Neural cell (in vitro differentiated cells): ENCODE data around the gene TMEM127. TPM values are rescaled to one million over a fixed set of nuclear protein-coding genes. Genes with fewer than 3 reads are reported as not detected.

Experiments used
- H2AFZ ChIP-seq: fragments of 200-600, 300-800 bp; sonication (generic), shearing (Covaris generic); 2 replicates; pipeline ENCODE4 v1.6.0; 2014; ENCODE audit warnings: low read depth, mild to moderate bottlenecking, antibody characterized with exemption, low read length, moderate library complexity
- H3F3A ChIP-seq: fragments of 200-600 bp; shearing (Covaris generic); 2 replicates; pipeline ENCODE4 v1.6.1; 2016; ENCODE audit warnings: mild to moderate bottlenecking, moderate library complexity, mixed read lengths, antibody characterized with exemption, low read length; ENCODE audit not compliant: insufficient read depth, poor library complexity, severe bottlenecking
- H3K27ac ChIP-seq: fragments of 200-600, 300-800 bp; sonication (generic), shearing (Covaris generic); 2 replicates; pipeline ENCODE4 v1.5.1; 2014; ENCODE audit warnings: mild to moderate bottlenecking, low read length, moderate library complexity
- H3K27me3 ChIP-seq: fragments of 300-800, 200-600 bp; sonication (generic), shearing (Covaris generic); 2 replicates; pipeline ENCODE4 v1.6.0; 2014; ENCODE audit warnings: mild to moderate bottlenecking, low read depth, low read length, moderate library complexity; ENCODE audit not compliant: insufficient read depth
- H3K36me3 ChIP-seq: fragments of 300-800, 200-600 bp; sonication (generic), shearing (Covaris generic); 2 replicates; pipeline ENCODE4 v1.5.1; 2014; ENCODE audit warnings: mild to moderate bottlenecking, antibody characterized with exemption, low read length, moderate library complexity; ENCODE audit not compliant: insufficient read depth
- H3K4me2 ChIP-seq: fragments of 300-800, 200-600 bp; sonication (generic), shearing (Covaris generic); 2 replicates; pipeline ENCODE4 v1.6.0; 2014; ENCODE audit warnings: mild to moderate bottlenecking, low read length
- H3K4me3 ChIP-seq: fragments of 300-800, 200-600 bp; sonication (generic), shearing (Covaris generic); 2 replicates; pipeline ENCODE4 v1.5.1; 2014; ENCODE audit warnings: mild to moderate bottlenecking, low read length, moderate library complexity
- H3K79me2 ChIP-seq: fragments of 200-600 bp; shearing (Covaris generic); replicated peaks from 2 replicates; pipeline ENCODE4 v1.6.0; 2014; ENCODE audit warnings: mild to moderate bottlenecking, low read length, moderate library complexity; ENCODE audit not compliant: insufficient read depth
- H3K9ac ChIP-seq: fragments of 300-800, 200-600 bp; sonication (generic), shearing (Covaris generic); 2 replicates; pipeline ENCODE4 v1.6.1; 2016; ENCODE audit warnings: mild to moderate bottlenecking, low read length, mixed read lengths
- H3K9me2 ChIP-seq: fragments of 200-600 bp; shearing (Covaris generic); 2 replicates; pipeline ENCODE4 v1.6.1; 2016; ENCODE audit warnings: mild to moderate bottlenecking, low read length, mixed read lengths; ENCODE audit not compliant: insufficient read depth
- H3K9me3 ChIP-seq: fragments of 200-600, 300-800 bp; sonication (generic), shearing (Covaris generic); 2 replicates; pipeline ENCODE4 v1.6.1; 2016; ENCODE audit warnings: mild to moderate bottlenecking, mixed run types, low read length, moderate library complexity, mixed read lengths
- H4K20me1 ChIP-seq: fragments of 200-600 bp; shearing (Covaris generic); 2 replicates; pipeline ENCODE4 v1.6.1; 2016; ENCODE audit warnings: mild to moderate bottlenecking, mixed run types; ENCODE audit not compliant: insufficient read depth
- EP300 ChIP-seq: fragments of 450-650 bp; conservative IDR thresholded peaks from 2 replicates; pipeline ENCODE4 v1.6.1; 2014; ENCODE audit warnings: antibody characterized with exemption, mild to moderate bottlenecking, moderate library complexity; ENCODE audit not compliant: poor library complexity, severe bottlenecking
- EZH2 ChIP-seq: fragments of 200-600, 300-800 bp; shearing (Covaris generic), sonication (generic); IDR thresholded peaks from 2 replicates; pipeline ENCODE4 v1.6.1; 2014; ENCODE audit warnings: antibody characterized with exemption, low read length, borderline replicate concordance, mild to moderate bottlenecking; ENCODE audit not compliant: insufficient read depth, poor library complexity, severe bottlenecking
- MXI1 ChIP-seq: fragments of 450-650 bp; conservative IDR thresholded peaks from 2 replicates; pipeline ENCODE4 v1.6.1; 2014; ENCODE audit warnings: antibody characterized with exemption, mild to moderate bottlenecking; ENCODE audit not compliant: poor library complexity, severe bottlenecking
- POLR2AphosphoS5 ChIP-seq: IDR thresholded peaks from 2 replicates; pipeline ENCODE4 v1.6.1; 2012
- RAD21 ChIP-seq: fragments of 450-650 bp; conservative IDR thresholded peaks from 2 replicates; pipeline ENCODE4 v1.6.1; 2014; ENCODE audit warnings: antibody characterized with exemption, mild to moderate bottlenecking, moderate library complexity
- REST ChIP-seq: IDR thresholded peaks from 2 replicates; pipeline ENCODE4 v1.6.1; 2012; ENCODE audit warnings: borderline replicate concordance
- SMC3 ChIP-seq: fragments of 450-650 bp; conservative IDR thresholded peaks from 2 replicates; pipeline ENCODE4 v1.6.1; 2014; ENCODE audit warnings: antibody characterized with exemption, mild to moderate bottlenecking, moderate library complexity; ENCODE audit not compliant: poor library complexity
- TAF1 ChIP-seq: IDR thresholded peaks from 2 replicates; pipeline ENCODE4 v1.6.1; 2012; ENCODE audit warnings: low read depth
- polyA plus RNA-seq: library from polyadenylated mRNA; depleted of rRNA; stranded (reverse); fragments of >200 nt; gene quantifications from 2 replicates; pipeline ENCODE4 v1.2.3, GENCODE V29; 2014
- TF ChIP-seq, protein P1 (sequence below): fragments of 450-650 bp; IDR thresholded peaks from 2 replicates; pipeline ENCODE4 v1.5.1; 2014; ENCODE audit warnings: antibody characterized with exemption, mild to moderate bottlenecking, moderate library complexity; ENCODE audit not compliant: poor library complexity, severe bottlenecking

TMEM127 gene
- polyA plus RNA-seq, 1 donor from 2014 or later = 19.1 TPM

DNA sequence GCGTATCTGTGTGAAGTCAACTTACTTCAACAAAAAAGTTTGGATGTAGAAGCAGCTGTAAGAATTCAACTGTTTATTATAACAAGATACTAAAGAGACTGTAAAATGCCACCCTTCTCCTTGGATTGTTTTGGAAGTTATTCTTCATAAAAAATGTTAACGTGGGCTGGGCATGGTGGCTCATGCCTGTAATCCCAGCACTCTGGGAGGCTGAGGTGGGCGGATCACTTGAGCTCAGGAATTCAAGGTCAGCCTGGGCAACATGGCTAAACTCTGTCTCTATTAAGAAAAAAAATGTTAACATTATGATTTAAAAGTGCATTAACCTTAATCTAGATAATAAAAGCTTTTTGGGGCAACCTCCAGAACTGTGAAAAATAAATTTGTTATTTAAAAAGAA is 8.0 kb upstream of the TMEM127 start:
- Histone ChIP-seq H3K36me3 (peaks cover 16% of the 10 kb centered on the region), H3K9ac (no peak overlapping the region), H3K27ac (no peak overlapping the region), H3K9me3 (no peaks in the 10 kb centered on the region), H3K9me2 (no peaks in the 10 kb centered on the region), H3K4me2 (no peak overlapping the region), H2AFZ (no peak overlapping the region), H3K79me2 (no peaks in the 10 kb centered on the region), H3K27me3 (no peaks in the 10 kb centered on the region), H3F3A (no peaks in the 10 kb centered on the region), H4K20me1 (no peaks in the 10 kb centered on the region), H3K4me3 (no peak overlapping the region)
- TF ChIP-seq SMC3 = no peak
- TF ChIP-seq MXI1 = no peak
- TF ChIP-seq EZH2 = no peak
- no peak for TF ChIP-seq TAF1
- no peak for TF ChIP-seq RAD21

DNA sequence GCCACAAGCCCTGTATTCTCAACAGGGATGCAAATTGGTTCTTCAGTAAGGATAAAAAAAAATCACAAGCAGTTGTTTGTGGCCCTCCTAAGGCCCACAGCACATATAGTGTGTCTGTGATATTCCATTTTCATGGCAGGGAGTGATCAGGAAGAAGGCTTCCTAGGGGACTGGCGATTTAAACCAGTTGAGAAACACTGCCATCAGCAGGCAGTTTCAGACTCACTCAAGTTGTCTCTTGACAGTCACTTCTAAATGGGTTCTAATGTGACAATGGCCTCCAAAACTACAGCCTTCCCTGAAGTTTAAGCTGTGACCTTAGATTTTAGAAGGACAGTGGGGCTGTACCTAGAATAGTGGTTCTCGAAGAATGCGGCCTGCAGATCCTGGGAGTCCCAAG is 6.2 kb upstream of the TMEM127 start:
- no peaks in the 10 kb centered on the region for H3K9me2 ChIP-seq
- no peak overlapping the region for H3K4me2 ChIP-seq
- no peak overlapping the region for H3K4me3 ChIP-seq
- no peaks in the 10 kb centered on the region for H3K27me3 ChIP-seq
- H3K27ac ChIP-seq = no peak overlapping the region
- no peaks in the 10 kb centered on the region for H4K20me1 ChIP-seq
- H2AFZ ChIP-seq = no peak overlapping the region
- no peaks in the 10 kb centered on the region for H3K9me3 ChIP-seq
- H3K36me3 ChIP-seq = peaks cover 12% of the 10 kb centered on the region
- H3F3A ChIP-seq = no peaks in the 10 kb centered on the region
- H3K9ac ChIP-seq = no peak overlapping the region
- TF ChIP-seq SMC3 (no peak), REST (no peak), EP300 (no peak), EZH2 (no peak), MXI1 (no peak), RAD21 (no peak), POLR2AphosphoS5 (no peak), TAF1 (no peak)
- TF ChIP-seq, protein P1, sequence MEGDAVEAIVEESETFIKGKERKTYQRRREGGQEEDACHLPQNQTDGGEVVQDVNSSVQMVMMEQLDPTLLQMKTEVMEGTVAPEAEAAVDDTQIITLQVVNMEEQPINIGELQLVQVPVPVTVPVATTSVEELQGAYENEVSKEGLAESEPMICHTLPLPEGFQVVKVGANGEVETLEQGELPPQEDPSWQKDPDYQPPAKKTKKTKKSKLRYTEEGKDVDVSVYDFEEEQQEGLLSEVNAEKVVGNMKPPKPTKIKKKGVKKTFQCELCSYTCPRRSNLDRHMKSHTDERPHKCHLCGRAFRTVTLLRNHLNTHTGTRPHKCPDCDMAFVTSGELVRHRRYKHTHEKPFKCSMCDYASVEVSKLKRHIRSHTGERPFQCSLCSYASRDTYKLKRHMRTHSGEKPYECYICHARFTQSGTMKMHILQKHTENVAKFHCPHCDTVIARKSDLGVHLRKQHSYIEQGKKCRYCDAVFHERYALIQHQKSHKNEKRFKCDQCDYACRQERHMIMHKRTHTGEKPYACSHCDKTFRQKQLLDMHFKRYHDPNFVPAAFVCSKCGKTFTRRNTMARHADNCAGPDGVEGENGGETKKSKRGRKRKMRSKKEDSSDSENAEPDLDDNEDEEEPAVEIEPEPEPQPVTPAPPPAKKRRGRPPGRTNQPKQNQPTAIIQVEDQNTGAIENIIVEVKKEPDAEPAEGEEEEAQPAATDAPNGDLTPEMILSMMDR = no peak
- peaks cover 6% of the 10 kb centered on the region for H3K79me2 ChIP-seq
